ENCODE results near the gene SLC16A4.

SLC16A4 gene

GRCh38 chr1:110350360-110350759 is 40.5 kb downstream of the SLC16A4 start:
- no peak for DNase-seq

GRCh38 chr1:110348771-110349170 is 42.1 kb downstream of the SLC16A4 start:
- DNase-seq, result no peak

- no peak for DNase-seq
Measured at GRCh38 chr1:110348050-110348449, 42.8 kb downstream of the SLC16A4 start.

GRCh38 chr1:110347182-110347893 is 43.5 kb downstream of the SLC16A4 start:
- no peak for DNase-seq

- DNase-seq, result no peak
Measured at GRCh38 chr1:110346690-110347089, 44.1 kb downstream of the SLC16A4 start.

GRCh38 chr1:110345480-110345879 is 45.3 kb downstream of the SLC16A4 start:
- no peak for DNase-seq

GRCh38 chr1:110344152-110344551 is 46.7 kb downstream of the SLC16A4 start:
- DNase-seq, result no peak

GRCh38 chr1:110343249-110343648 is 47.6 kb downstream of the SLC16A4 start:
- no peak for DNase-seq

GRCh38 chr1:110341872-110342331 is 48.9 kb downstream of the SLC16A4 start:
- no peak for DNase-seq

- DNase-seq, result peak; percentile 31
Measured at GRCh38 chr1:110341146-110341871, 49.5 kb downstream of the SLC16A4 start.

GRCh38 chr1:110340207-110340468 is 50.7 kb downstream of the SLC16A4 start:
- DNase-seq, result no peak

- DNase-seq, result no peak
Measured at GRCh38 chr1:110339407-110340206, 51.2 kb downstream of the SLC16A4 start.

GRCh38 chr1:110338886-110339406 is 51.9 kb downstream of the SLC16A4 start, which contains the start of gene RBM15:
RBM15 (plus strand) TSS chr1:110339377; CDS start chr1:110339406, 29 bp downstream.
- peak; percentile 100 for DNase-seq

GRCh38 chr1:110338309-110338885 is 52.4 kb downstream of the SLC16A4 start:
- DNase-seq, result no peak

GRCh38 chr1:110337704-110338308 is 53.0 kb downstream of the SLC16A4 start:
- no peak for DNase-seq

GRCh38 chr1:110336300-110337039 is 54.4 kb downstream of the SLC16A4 start:
- DNase-seq, result peak; percentile 28

GRCh38 chr1:110335265-110335664 is 55.6 kb downstream of the SLC16A4 start:
- DNase-seq, result no peak

GRCh38 chr1:110328700-110329099 is 62.1 kb downstream of the SLC16A4 start:
- no peak for DNase-seq

GRCh38 chr1:110328274-110328673 is 62.6 kb downstream of the SLC16A4 start:
- no peak for DNase-seq

- no peak for DNase-seq
Measured at GRCh38 chr1:110326826-110327225, 64.0 kb downstream of the SLC16A4 start.

- DNase-seq, result no peak
Measured at GRCh38 chr1:110324667-110325066, 66.2 kb downstream of the SLC16A4 start.

GRCh38 chr1:110321846-110322245 is 69.0 kb downstream of the SLC16A4 start:
- no peak for DNase-seq

Data from T1000 (cell line).